ENCODE results near the gene ST6GALNAC5.
"Not testable (repeated sequence)": the region's sequence is repeated elsewhere in the genome, so short reads cannot be mapped to it uniquely, and the experiment has no call there.

The ST6GALNAC5 gene

DNA sequence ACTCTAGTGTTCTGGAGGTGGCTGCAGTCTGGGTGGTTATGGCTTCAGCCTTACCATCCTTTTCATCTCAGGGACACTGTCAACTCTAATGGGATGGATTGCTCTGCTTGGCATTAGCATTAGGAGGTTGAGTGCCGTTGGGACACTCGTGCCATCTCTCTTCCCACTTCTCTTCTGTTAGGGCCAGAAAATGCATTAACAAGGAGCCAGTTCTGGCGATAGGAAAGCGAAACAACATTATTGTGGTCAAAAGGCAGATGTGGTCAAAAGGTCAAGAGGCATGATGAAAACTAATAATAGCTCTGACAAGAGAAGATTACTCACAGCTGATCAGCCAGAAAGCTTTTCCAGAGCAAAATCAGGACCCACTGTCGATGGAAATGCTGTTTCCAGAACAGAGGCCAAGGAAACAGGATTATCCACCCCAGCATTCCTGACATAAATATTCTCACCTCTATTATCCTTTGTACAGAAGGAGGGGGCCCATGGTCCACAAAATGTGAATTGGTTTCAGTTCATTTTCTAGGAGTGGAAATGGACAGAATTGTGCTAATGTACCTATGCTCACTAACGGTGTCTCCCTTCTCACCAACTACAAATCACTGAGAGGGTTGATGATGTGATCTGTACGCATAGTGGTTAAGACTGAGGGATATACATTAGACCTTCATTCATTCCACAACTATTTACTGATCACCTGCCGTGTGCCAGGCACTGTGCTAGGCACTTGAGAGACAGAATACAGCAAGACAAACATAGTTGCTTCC, 72.0 kb downstream of the ST6GALNAC5 start:
- DNase-seq: no peak

DNA sequence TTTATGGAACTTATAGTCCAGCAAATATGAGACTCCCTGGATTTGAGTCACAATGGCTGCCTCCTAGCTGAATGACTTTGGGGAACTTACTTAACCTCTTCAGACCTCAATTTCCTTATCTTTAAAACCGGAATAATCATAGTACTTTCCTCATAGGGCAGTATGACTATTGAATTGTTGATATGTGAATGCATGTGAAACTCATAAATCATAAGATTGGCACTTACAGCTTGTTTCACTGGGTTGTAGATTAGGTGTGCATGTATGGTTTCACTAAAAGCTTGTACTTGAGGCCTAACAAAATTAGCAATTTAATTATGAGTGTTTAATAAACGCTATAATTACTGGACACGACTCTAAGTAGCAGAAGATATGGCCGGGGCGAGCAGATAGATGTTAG, 72.5 kb downstream of the ST6GALNAC5 start:
- DNase-seq: no peak

DNA sequence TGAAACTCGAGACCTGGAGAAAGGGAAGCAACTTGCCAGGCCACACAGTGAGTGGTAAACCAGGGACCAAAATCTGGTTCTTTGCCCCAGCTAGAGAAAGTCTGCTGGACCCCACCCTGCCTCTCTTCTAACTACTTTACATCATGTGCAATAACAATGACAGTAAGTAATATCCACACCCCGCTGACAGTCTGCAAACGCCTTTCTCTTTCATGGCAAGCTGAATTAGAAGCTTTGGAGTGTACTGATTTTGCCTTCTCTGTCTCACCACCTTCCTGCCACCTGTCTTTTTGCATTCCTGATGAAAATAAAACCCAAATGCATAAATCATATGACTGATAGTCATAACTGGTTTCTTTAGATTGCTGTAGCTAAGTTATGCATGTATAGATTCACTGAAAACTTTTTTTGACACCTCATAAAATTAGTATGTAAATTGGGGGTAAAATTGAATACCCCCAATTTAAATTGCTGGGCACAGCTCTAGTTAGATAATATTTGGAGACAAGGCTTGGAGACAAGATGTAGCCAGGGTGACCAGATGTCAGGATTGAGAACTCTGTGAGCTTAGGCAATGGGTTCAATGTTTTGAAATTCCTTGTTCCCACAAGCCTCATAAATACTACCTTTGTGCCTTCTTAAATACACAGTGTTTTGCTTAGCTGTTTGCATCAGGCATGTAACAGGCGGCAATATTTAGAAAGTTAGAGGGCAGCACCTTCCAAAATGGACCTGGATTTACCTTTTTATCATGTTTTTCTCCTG, 73.5 kb downstream of the ST6GALNAC5 start:
- DNase-seq: no peak

DNA sequence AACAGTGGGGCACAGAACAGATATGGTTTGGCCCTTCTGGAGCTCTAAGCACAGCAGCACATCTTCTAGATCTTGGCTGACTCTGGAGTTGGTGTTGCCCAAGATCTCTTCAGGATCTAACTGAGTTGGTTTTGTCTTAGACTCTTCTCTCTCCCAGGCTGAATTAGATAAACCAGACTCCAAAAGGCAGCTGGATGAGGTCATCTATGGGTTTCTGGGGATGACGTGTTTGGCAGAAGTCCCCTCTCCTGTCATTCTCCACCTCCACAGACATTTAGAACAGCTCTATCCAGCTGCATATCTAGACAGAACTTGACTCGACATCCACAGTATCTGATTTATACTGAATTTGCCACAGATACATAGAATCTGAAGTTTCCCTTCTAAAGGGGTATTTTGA, 75.3 kb downstream of the ST6GALNAC5 start:
- DNase-seq: no peak

DNA sequence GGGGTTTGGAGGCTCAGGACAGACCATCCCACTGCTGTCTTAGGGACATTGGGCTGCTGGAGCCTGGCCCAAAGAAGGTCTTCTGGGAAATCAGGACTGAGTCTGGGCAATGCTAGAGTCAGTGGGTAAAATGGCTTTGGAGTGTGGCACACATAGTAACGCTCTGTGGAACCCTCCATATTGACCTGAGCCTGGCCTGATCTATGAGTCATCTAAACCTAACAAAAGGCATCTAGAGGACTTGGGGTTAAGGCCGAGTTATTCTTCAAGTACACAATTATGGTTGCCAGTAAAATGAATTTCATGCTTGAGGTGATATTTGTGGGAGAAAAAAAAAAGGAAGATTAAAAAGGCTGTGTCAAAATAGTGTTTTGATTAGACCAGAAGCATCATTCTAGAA, 77.7 kb downstream of the ST6GALNAC5 start:
- no peak for DNase-seq

DNA sequence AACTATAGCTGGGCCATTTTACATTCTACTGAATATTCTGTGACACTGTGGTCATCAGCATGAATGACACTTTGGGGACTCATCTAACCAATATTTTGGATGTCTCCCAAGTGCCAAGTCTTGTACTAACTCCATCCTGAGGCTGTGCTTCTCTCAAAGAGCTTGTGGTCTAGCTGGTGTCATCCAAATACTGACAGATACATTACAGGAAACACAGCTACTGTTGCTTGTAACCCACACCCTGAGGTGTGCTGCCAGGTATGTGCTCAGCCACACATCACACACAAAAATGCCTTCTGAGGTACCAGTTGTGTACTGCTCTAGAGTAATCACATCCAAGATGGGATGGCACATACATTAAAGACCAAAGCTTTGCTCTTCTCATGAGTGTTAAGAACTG, 81.6 kb downstream of the ST6GALNAC5 start:
- DNase-seq: no peak

DNA sequence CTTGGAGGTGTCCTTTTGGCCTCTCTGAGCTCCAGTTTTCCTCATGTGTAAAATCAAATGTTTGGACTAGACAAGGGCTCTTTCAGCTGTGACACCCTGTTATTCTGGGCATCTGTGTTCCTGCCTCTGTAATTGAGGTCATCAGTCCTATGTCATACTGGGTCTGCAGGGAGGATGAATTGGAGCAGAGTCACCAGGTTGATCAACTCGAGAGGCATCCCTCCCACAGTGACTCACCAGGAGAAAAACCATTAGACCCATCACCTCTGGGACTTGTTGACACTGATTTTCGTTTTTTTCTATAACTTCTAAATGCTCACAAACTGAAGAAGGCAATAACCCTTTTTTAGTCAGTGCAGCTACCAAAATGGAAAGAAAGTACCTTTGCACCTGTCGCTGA, 82.2 kb downstream of the ST6GALNAC5 start:
- no peak for DNase-seq

DNA sequence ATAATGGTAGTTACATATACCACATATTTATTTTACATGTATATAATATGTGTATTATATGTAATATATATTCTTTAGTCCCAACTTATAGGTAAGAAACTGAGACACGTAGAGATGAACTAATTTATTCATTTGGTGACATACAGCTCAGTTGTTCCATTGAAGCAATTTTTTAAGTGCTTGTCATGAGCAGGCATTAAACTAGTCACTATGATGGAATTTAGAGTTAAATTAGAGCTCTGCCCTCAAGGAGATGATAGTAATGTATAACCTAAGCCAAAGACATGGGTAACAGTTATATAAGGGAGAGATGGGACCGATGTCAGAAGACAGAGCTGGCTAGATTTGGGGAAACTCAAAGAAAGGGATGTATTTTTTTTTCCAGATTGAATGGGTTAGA, 83.0 kb downstream of the ST6GALNAC5 start:
- no peak for DNase-seq

DNA sequence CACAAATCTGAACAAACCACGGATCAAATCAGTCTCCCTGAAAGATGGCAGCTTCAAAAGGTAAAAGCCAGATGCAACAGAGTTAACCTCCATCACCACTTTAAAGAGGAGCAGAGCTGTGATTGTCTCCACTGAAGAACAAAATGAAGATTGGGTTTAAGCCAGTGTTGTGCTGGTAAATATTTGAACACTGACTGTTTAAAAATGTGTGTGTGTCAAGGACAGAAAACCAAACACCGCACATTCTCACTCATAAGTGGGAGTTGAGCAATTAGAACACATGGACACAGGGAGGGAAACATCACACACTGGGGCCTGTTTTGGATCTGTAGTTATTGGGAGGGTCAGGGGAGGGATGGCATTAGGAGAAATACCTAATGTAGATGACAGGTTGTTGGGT, 83.9 kb downstream of the ST6GALNAC5 start:
- DNase-seq: no peak

DNA sequence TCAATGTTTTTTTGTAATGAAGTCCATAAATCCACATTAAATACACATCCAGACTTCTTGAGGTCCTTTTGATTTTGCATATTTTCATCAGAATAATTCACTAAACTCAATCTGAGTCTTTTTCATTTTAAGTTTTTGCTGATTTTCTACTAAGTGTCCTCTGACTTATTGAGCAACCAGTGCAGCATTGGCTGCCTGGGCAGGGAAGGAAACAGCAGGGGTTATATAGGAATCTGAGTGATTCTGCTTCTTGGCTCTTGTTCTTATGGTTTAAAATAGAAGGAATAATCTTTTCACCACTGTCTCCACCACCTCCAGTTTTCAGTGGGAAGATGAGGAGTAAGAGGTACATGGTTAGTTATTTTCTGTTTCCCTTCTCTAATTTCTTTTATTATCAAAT, 88.4 kb downstream of the ST6GALNAC5 start:
- no peak for DNase-seq

DNA sequence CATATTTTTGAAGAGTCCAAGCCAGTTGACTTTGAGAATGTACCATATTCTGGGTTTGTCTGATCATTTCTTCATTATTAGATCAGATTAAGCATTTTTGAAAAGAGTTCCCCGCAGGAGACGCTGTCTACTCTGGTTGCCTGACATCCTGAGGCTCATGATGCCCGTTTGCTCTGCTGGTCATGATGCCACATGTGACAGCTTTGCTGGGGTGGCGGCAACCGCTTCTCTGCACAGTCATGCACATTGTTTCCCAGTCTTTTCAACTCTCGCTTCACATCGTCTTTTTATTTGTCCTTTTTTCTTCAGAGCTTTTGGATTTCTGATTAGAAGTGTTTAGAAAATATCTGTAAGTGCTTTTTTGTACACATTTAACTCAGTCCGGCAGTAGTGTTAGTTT, 90.7 kb downstream of the ST6GALNAC5 start:
- DNase-seq: no peak

DNA sequence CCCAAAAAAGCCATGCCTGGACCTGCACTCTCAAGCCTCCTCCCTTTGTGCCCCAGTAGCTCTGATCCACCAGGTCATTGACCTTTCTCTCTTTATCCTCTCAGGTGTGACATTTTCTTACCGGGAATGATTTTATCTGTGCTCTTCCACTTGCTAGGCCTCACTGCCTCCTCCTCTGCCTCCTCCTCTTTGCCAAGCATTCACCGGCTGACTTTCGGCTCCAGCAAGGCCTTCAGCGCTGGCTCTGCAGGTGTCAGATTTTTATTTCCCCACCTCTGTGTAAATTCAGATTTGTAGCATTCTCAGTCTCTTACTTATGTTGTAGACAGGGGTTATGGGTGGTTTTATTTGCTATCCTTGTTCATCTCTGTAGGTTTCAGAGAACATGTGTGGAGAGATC, 91.5 kb downstream of the ST6GALNAC5 start:
- DNase-seq: no peak

DNA sequence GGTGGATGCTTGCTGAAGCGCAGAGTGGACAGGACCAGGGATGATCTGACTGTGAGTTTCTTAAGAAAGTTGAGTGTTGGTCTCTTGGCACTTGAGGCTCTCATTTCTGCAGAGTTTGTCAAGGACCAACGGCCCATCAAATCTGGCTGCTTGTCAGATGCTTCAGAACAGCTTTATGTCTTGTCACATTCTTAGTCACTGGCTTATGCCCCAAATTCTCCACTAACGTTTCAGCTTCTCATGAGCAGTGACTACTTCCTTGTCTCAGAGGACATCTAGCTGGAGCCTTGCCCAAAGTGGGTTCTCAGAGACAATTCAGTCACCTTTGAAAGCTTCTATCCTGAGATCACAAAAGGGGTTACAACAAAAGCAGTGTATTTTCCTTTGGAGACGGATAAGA, 92.3 kb downstream of the ST6GALNAC5 start:
- DNase-seq: no peak

DNA sequence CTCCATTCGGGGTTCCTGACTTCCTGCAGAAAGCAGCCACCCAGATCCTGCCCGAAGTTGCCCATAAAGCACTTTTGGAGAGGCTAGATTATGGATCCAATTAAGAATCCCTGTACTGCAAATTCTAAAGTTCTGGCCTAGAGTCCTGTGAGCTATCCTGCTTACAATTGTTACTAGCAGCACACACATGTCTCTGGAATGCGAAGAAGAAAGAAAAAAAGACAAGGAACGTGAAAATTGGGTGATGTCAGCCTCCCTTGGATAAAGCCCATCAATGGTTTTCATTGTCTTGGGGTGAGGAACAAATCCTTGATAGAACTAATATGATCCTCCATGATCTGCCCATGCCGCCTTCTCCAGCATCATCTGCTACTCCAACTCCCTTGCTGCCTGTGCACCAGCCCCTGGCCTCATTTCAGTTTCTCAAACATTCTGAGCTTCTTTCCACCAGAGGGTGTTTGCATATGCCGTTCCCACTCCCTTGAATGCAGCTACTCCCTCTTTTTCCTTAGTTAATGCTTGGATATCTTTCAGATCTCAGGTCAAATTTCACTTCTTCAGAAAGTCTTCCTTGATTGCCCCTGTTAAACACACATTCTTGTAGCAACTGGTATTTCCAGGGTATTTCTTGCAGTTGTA, 94.0 kb downstream of the ST6GALNAC5 start:
- DNase-seq: no peak

DNA sequence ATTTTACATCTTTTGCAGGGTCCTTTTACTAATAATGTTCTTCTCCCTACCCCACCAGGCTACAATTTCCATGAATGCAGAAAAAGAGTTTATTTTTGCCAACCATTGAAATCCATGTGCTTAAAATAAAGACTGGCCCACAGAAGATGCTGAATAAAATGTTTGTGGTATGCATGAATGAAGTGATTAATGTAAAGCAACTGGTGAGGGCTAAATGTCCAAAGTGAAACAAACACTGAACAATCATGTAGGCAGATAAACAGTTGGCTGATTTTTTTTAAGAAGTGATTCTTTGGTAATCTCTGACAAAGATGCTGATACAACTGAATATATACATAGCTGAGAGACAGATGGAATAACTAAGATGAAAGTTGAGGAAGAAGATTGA, 94.5 kb downstream of the ST6GALNAC5 start:
- DNase-seq: no peak

DNA sequence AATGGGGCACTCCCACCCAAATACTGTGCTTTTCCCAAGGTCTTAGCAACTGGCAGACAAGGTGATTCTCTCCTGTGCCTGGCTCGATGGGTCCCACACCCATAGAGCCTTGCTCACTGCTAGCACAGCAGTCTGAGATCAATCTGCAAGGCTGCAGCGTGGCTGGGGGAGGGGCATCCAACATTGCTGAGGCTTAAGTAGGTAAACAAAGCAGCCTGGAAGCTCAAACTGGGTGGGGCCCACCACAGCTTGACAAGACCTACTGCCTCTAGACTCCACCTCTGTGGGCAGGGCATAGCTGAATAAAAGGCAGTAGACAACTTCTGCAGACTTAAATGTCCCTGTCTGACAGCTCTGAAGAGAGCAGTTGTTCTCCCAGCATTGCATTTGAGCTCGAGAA, 114.0 kb downstream of the ST6GALNAC5 start:
- DNase-seq: not testable (repeated sequence)

DNA sequence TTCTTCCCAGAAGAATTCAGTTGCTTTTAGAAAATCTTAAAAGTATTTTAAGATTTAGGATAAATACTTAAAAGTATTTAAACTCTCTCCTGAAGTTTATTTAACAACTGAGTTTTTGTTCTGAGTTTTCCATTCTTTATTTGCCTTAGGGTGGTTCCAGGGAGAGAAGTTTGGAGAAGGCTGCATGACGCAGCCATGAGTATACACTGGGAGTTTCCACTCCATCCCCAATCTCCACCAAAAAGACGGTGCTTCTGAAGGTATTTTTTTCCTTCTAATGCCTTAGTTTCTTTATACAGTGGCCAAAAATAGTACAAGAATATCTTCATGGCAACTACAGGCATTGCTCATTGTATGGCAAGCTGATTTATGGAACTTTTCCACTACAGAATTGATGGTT, 122.7 kb downstream of the ST6GALNAC5 start:
- DNase-seq: no peak

DNA sequence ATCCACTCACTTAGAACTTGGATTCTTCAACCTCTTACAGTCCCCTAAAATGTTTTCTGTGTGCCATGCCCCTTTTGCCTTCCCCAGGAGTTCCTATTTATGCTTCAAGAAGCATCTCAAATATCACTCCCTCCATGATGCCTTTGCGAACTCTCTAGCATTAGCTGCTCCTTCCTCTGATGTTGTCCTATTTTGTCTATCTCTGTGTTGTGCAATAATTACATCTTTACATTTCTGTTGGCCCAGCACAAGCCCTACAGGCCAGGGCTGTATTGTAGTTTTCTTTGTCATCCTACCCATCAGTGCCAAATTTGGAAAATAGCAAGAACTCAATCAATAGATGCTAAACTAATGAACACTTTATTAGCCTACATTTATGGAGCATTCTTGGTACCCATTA, 125.8 kb downstream of the ST6GALNAC5 start:
- DNase-seq: no peak

DNA sequence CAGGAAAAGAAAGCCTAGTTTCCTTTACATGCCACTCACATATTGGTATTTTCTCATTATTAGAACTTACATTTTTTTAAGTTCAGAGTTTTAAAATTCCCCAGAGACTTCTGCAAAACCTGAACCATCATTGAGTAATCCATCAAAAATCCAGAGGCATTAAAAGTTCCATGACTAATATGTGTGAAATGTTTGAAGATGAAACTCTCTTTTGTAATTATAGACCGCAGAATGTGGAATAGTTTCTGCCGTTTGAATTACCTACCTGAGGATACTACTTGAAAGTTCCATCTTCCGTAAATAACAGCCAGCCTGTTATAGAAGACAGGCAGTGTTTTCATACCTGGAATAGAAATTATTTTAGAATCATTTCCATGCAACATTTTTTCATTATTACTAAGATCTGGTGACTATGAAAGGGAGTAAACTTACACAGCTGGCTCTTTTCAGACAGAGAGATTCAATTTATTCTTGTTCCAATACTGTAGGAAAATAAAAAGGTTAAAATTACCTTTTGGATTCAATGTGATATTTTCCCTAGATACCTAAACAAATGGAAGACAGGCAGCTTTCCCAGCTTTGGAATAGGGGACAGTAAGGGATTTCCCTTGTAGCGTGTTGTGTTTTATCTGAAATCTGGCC, 131.4 kb downstream of the ST6GALNAC5 start:
- DNase-seq: no peak

DNA sequence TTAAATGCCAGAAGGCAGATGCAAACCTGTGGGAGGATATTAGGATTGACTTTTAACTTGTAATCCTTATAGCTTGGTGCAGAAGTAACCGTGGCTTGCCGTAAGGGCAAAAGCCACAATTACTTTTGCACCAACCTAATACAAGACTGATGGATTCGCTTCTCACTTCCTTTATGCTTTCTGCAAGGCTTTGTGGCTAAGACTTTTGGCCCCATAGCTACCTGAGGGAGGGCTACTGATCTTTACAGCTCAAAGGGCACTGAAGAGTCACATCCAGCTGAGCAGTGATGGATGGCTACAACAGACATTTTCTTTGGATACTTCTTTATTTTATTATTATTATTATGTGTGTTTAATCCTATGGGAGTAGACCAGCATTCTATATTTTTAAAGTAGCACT, 140.4 kb downstream of the ST6GALNAC5 start:
- no peak for DNase-seq

DNA sequence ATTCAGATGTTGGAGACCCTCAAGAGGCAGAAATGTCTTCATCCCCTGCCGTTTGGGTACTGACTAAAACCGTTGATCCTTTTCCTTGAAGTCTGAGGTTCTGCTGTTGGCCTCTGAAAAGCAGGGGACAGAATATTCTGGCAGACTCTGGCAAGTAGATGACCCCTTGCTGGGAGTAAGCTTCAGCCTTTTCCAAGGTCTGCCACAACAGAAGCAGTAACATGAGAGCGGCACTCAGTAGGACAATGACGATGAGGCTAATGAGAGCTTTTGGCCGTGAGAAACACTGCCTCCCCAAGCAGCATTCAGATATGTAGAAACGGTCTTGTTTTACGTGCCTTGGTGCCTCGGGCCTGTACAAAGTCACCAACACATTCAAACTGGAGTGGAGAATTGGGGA, 143.7 kb downstream of the ST6GALNAC5 start:
- no peak for DNase-seq

DNA sequence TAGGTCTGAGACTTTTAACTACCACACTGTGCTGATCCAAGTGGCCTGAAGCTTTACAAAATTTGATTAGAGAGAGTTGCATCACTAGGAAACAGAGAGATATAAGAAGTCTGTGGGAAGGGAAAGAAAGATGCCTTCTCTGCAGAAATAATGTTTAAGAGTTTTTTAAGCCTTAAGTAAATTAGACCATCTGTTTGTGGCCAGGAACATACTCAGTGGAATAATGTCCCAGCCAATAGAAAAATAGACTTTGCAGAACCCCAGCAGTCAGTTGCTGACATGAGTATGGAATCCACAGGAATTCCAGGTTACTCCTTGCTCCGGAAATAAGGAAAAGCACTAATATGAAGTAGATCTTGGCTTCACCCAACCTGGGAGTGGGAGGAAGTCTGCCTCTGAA, 144.8 kb downstream of the ST6GALNAC5 start:
- DNase-seq: no peak

DNA sequence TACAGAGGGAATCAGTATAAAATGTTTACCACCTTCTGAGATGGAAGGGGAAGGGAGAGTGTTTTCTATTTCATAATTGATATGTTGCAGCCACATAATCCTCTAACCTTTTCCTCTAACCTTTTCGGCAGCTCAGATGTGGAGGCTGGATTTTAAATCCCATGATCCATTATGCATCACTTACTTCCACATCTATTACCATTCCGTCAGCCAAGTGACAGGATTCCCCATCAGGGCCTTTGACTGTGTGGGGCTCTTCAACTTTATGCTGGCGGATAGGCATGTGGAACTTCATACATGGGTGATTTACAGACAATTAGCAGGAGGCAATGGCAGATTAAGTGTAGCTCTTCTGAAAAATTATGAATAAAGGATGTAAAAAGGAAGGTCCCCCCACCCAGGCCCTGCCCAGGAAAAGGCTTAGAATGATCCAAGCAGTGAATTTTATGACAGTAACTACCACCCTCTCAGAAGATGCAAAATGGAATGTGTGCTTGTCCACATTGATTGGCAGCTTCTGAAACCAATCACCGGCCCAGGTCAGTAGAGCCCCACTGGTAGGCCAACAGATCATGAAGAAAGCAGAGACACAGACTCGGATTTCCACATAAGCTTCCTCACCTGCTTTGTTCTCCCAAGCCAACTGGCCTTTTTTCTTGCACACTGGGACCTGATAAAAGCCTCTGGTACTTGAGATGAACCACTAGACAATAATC, 147.0 kb downstream of the ST6GALNAC5 start:
- peak in 1 of 5 experiments; percentile 3 for DNase-seq

All from T-helper 2 cell (primary cell).